PFSK-1 (cell line): ENCODE results near the gene RAD9A.
A peak's percentile ranks its signal among the peaks of the same experiment; 100 is the strongest.

ENCODE experiments used
- FOXP2 ChIP-seq: optimal IDR thresholded peaks from 2 replicates; pipeline ENCODE3; 2011; ENCODE audit warnings: borderline replicate concordance, control low read depth, inconsistent platforms; ENCODE audit not compliant: insufficient read depth; ENCODE audit errors: extremely low read length, extremely low read depth
- POLR2AphosphoS5 ChIP-seq: IDR thresholded peaks from 2 replicates; pipeline ENCODE4 v1.6.1; 2012; ENCODE audit warnings: low read depth, mild to moderate bottlenecking, control low read depth, low read length, moderate library complexity
- SIN3A ChIP-seq: IDR thresholded peaks from 2 replicates; pipeline ENCODE4 v1.6.1; 2012; ENCODE audit warnings: mild to moderate bottlenecking, low read length, moderate library complexity, borderline replicate concordance; ENCODE audit not compliant: insufficient read depth
- TAF1 ChIP-seq: IDR thresholded peaks from 2 replicates; pipeline ENCODE4 v1.6.1; 2012; ENCODE audit warnings: low read length, control low read depth, borderline replicate concordance; ENCODE audit not compliant: insufficient read depth
- TF ChIP-seq, protein P1 (sequence below), 2 experiments: IDR thresholded peaks; 2 replicates each; pipeline versions ENCODE4 v1.6.1 to v1.8.0; 2011 to 2012; ENCODE audit warnings: low read depth in 2 of 2, low read length in 2 of 2, control low read depth in 1 of 2, inconsistent platforms in 1 of 2, mild to moderate bottlenecking in 1 of 2, moderate library complexity in 1 of 2; ENCODE audit not compliant: insufficient read depth in 1 of 2

The RAD9A gene

DNA sequence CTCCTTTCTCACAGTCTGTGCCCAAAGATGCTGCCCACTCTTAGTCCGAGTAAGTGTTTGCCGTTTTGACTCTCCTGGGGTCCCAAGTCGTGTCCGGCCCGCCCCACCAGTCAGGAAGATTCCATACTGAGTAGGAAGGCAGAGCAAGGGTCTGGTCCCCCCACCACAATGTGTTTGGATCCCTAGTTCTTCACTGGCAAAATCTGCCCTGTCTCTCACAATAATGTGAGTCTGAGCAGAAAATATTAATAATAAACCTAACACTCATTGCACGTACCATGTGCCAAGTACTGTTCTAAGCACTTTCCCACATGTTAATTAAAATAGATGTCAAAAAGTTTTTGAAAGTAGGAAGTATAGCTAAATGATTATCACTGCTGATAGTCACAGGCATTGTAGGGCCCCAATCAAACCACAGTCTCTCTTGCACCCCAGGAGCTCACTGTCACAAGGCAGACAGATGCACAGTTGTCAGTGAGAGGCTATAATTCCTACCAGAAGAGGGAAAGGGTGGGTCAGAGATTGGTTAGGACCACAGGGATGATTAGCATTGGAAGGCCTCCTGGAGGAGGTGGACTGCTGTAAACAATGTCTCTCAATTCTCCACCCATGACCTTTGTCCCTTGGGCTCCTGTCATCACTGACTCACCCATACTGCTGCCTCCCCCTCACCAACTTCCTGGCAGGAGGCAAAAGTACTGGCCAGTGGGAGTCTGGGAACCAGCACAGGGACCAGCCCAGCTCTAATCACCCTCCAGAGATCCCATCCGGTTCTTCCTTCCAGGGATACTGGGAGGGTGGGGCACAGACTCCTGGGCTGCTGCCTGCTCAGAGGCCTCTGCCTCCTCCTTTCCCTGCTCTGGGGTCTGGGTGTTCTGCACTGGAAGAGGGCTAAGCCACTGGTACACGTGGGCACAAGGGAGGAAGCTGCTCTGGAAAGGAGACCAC, 37.4 kb upstream of the RAD9A start:
- TF ChIP-seq TAF1: 0 out of 2 replicates have a peak, but pooled peaks have one; percentile 20
- no peak for TF ChIP-seq POLR2AphosphoS5
- TF ChIP-seq, protein P1, sequence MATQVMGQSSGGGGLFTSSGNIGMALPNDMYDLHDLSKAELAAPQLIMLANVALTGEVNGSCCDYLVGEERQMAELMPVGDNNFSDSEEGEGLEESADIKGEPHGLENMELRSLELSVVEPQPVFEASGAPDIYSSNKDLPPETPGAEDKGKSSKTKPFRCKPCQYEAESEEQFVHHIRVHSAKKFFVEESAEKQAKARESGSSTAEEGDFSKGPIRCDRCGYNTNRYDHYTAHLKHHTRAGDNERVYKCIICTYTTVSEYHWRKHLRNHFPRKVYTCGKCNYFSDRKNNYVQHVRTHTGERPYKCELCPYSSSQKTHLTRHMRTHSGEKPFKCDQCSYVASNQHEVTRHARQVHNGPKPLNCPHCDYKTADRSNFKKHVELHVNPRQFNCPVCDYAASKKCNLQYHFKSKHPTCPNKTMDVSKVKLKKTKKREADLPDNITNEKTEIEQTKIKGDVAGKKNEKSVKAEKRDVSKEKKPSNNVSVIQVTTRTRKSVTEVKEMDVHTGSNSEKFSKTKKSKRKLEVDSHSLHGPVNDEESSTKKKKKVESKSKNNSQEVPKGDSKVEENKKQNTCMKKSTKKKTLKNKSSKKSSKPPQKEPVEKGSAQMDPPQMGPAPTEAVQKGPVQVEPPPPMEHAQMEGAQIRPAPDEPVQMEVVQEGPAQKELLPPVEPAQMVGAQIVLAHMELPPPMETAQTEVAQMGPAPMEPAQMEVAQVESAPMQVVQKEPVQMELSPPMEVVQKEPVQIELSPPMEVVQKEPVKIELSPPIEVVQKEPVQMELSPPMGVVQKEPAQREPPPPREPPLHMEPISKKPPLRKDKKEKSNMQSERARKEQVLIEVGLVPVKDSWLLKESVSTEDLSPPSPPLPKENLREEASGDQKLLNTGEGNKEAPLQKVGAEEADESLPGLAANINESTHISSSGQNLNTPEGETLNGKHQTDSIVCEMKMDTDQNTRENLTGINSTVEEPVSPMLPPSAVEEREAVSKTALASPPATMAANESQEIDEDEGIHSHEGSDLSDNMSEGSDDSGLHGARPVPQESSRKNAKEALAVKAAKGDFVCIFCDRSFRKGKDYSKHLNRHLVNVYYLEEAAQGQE (IDR thresholded peaks at IDR 0.05; ENCODE audit: insufficient read depth in 1 of 2, low read depth in 2 of 2, low read length in 2 of 2): 0 out of 4 replicates have a peak, but pooled peaks of 1 of the 2 experiments have one; percentile 26
- TF ChIP-seq SIN3A: peak; percentile 42; the same call in 1 of the 2 replicates
- peak; percentile 91 for TF ChIP-seq FOXP2

- TF ChIP-seq POLR2AphosphoS5 (no peak), SIN3A (no peak)
Observed at GRCh38 chr11:67355023-67355793, 36.6 kb upstream of the RAD9A start.

DNA sequence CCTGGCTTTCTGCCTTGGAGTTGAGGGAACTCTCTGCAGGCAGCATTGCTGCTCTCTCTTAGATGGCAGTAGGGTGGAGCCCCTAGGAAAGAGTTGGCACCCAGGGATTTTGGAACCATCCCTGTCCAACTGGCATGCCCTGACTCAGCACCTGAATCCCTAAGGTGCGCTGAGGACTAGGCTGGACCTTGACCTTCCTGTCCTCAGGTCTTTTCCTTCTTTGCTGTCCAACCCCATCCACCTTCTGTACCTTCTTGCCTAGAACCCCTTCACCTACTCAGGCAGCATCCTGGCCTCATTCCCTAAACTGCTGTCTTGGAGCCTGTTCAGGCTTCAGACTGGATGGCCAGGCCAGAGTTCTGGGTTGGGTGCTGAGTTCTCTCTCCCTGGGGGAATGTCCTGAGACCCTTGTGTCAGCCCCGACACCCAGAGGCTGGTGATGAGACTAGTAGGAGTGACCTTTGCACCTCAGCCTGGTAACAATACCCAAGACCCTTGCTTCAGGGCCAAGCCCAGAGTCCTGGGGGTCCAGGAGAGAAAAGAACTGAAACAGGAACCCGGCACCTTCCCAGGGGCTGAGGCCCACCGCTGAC, 35.9 kb upstream of the RAD9A start:
- TF ChIP-seq POLR2AphosphoS5 (no peak), FOXP2 (no peak), SIN3A (no peak), TAF1 (no peak)
- TF ChIP-seq, protein P1 (IDR thresholded peaks at IDR 0.05; ENCODE audit: insufficient read depth in 1 of 2, low read depth in 2 of 2, low read length in 2 of 2): no peak

DNA sequence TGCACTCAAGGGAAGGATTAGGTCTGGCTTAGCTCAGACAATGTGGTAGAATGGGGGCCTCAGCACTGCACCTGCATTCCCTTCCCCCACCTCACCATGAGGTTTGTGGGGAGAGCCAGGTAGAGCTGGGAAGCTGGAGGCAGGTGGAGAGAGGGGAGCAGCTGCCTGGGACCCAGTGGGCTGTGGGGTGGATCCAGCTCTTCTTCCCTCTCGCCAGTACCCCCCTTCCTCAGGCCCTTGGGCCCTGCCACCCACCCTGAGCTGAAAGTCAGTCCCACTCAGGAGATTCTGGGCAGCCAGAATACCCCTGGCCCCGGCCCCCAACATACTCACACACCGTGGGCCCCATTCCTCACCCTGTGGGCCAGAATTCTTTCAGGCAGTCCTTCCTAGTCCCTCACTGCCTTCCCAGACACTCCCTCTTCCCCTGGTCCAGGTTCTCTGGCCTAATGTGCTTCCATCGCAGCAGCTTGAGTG, 35.4 kb upstream of the RAD9A start:
- TF ChIP-seq TAF1: no peak
- TF ChIP-seq POLR2AphosphoS5: no peak
- TF ChIP-seq SIN3A: no peak
- TF ChIP-seq, protein P1 (IDR thresholded peaks at IDR 0.05; ENCODE audit: insufficient read depth in 1 of 2, low read depth in 2 of 2, low read length in 2 of 2): no peak
- no peak for TF ChIP-seq FOXP2

DNA sequence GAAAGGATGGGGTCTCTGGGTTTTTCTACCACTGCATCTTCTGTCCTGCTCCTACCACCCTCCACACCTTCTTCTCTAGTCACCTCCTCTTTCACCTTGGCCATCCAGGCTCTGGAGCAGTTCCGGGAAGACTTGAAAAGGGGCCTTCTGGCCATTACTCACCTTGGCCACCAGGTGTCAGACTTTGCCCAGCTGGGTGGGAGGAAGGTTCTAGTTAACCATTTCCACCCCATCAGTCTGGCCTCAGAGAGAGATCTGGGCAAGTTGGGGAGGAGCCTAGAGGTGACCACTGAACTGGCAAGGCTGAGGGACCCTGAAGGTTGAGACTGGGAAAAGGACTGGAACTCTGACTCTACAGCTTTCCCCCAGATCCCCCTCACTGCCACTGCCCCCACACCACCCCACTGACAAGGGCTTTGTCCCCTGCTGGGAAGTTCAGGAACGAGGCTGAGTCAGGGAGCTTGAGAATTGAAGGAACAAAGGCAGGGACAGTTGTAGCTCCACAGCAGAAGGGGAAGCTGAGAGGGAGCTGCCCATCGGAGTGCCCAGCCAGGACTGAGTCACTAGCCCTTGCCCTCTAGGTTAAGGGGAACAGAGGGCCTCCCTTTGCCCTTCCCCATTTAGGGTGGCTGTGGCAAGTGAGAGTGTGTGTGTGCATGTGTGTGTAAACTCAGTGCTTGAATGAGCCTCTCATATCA, 34.8 kb upstream of the RAD9A start:
- TF ChIP-seq SIN3A: no peak
- TF ChIP-seq TAF1: no peak
- peak; percentile 12 for TF ChIP-seq FOXP2
- TF ChIP-seq, protein P1 (IDR thresholded peaks at IDR 0.05; ENCODE audit: insufficient read depth in 1 of 2, low read depth in 2 of 2, low read length in 2 of 2): no peak
